HCT116 (cell line): ENCODE data around the gene KDM1B. TPM values are rescaled to one million over a fixed set of nuclear protein-coding genes. Genes with fewer than 3 reads are reported as not detected.

Experiments
- ATAC-seq: fragments of 200-7000 bp; cut with Tn5 transposase; 2 replicates; pipeline ENCODE4 v1.9.1; 2020; ENCODE audit warnings: mild to moderate bottlenecking, moderate library complexity
- BruUV-seq: library from RNA; stranded (reverse); fragments of 400-500 nt; replicated peaks from 2 replicates; lab custom pipeline; 2021; lab: Mats Ljungman, UMichigan
- CTCF ChIA-PET: fragments of 300-600 bp; sonication (Branson Sonifier 250); formaldehyde crosslinking; loops from one replicate; lab custom pipeline; 2021; ENCODE audit warnings: antibody characterized with exemption; lab: Charles Lee
- POLR2A ChIA-PET: fragments of 300-600, 350-600 bp; sonication (Branson Sonifier 250); formaldehyde crosslinking; loops from one replicate; lab custom pipeline; 2021; ENCODE audit warnings: antibody characterized with exemption; lab: Charles Lee
- RAD21 ChIA-PET, 2 experiments: fragments of 300-600 bp; sonication (Branson Sonifier 250); formaldehyde crosslinking; loops; one replicate each; lab custom pipeline; 2023; ENCODE audit warnings: low total read pairs in 2 of 2; ENCODE audit not compliant: uncharacterized antibody in 2 of 2, unreplicated experiment in 2 of 2, low non-redundant PET in 1 of 2; lab: Charles Lee
- DNase-seq: peaks from one replicate; pipeline ENCODE4 v3.0.0-alpha.2; 2010; ENCODE audit warnings: low read depth, low spot score
- H2AFZ ChIP-seq: fragments of 200-600 bp; shearing (Covaris generic), sonication (generic); 2 replicates; pipeline ENCODE4 v1.6.1; 2017; ENCODE audit warnings: low read depth, mixed run types, mixed read lengths, antibody characterized with exemption, low read length; ENCODE audit not compliant: poor library complexity, severe bottlenecking
- H3K27ac ChIP-seq: 2 replicates; pipeline ENCODE4 v1.5.1; 2012; ENCODE audit warnings: low read depth, low read length
- H3K27me3 ChIP-seq: fragments of 200-600 bp; sonication (generic); 2 replicates; pipeline ENCODE4 v1.6.1; 2016; ENCODE audit warnings: mixed run types, low read length, mixed read lengths; ENCODE audit not compliant: insufficient read depth
- H3K36me3 ChIP-seq, 2 experiments: fragments of 200-500 bp in 1 of 2; fragments of 200-600 bp in 1 of 2; sonication (Bioruptor generic) in 1 of 2; sonication (generic) in 1 of 2; 2 replicates each; pipeline versions ENCODE4 v1.5.1 to v1.6.1; 2014 to 2016; ENCODE audit warnings: low read length in 2 of 2, inconsistent platforms in 1 of 2, mixed read lengths in 1 of 2, mixed run types in 1 of 2; ENCODE audit not compliant: insufficient read depth in 2 of 2, control insufficient read depth in 1 of 2
- H3K4me1 ChIP-seq, 2 experiments: fragments of 200-600 bp in 1 of 2; sonication (generic) in 1 of 2; 2 replicates each; pipeline versions ENCODE4 v1.5.1 to v1.6.1; 2012 to 2017; ENCODE audit warnings: low read length in 2 of 2, inconsistent platforms in 1 of 2, mild to moderate bottlenecking in 1 of 2, mixed read lengths in 1 of 2, mixed run types in 1 of 2, moderate library complexity in 1 of 2; ENCODE audit not compliant: insufficient read depth in 2 of 2, control insufficient read depth in 1 of 2
- H3K4me2 ChIP-seq: fragments of 200-600 bp; sonication (generic); 2 replicates; pipeline ENCODE4 v1.6.1; 2017; ENCODE audit warnings: mixed run types, low read length, mixed read lengths
- H3K4me3 ChIP-seq, 2 experiments: fragments of 200-600 bp in 1 of 2; sonication (generic) in 1 of 2; replicated peaks in 1 of 2; 2 replicates each; pipeline ENCODE4 v1.5.1; 2011 to 2016; ENCODE audit warnings: low read length in 2 of 2, control low read depth in 1 of 2, low read depth in 1 of 2, mild to moderate bottlenecking in 1 of 2, mixed read lengths in 1 of 2, mixed run types in 1 of 2
- H3K79me2 ChIP-seq: fragments of 200-600 bp; sonication (generic); 2 replicates; pipeline ENCODE4 v1.6.1; 2017; ENCODE audit warnings: mild to moderate bottlenecking, mixed run types, low read length, moderate library complexity, mixed read lengths; ENCODE audit not compliant: insufficient read depth
- H3K9ac ChIP-seq: fragments of 200-600 bp; sonication (generic); 2 replicates; pipeline ENCODE4 v1.6.1; 2016; ENCODE audit warnings: low read length, mixed read lengths
- H3K9me2 ChIP-seq: fragments of 200-600 bp; sonication (generic), shearing (Covaris generic); 2 replicates; pipeline ENCODE4 v1.6.1; 2017; ENCODE audit warnings: mixed run types, mild to moderate bottlenecking, moderate library complexity; ENCODE audit not compliant: insufficient read depth
- H3K9me3 ChIP-seq, 2 experiments: fragments of 200-500 bp in 1 of 2; fragments of 200-600 bp in 1 of 2; sonication (Bioruptor generic) in 1 of 2; sonication (generic) in 1 of 2; 2 replicates each; pipeline ENCODE4 v1.6.1; 2014 to 2017; ENCODE audit warnings: low read length in 2 of 2, mixed read lengths in 2 of 2, inconsistent platforms in 1 of 2, low read depth in 1 of 2, mild to moderate bottlenecking in 1 of 2, mixed run types in 1 of 2, moderate library complexity in 1 of 2; ENCODE audit not compliant: control insufficient read depth in 1 of 2, insufficient read depth in 1 of 2
- H4K20me1 ChIP-seq: fragments of 200-600 bp; sonication (generic), shearing (Covaris generic); 2 replicates; pipeline ENCODE4 v1.6.1; 2017; ENCODE audit warnings: mixed run types, mild to moderate bottlenecking, moderate library complexity; ENCODE audit not compliant: insufficient read depth
- ATF3 ChIP-seq: IDR thresholded peaks from 2 replicates; pipeline ENCODE4 v1.6.1; 2012
- CBX3 ChIP-seq: IDR thresholded peaks from 2 replicates; pipeline ENCODE4 v1.6.1; 2012; ENCODE audit warnings: low read depth
- CTCF ChIP-seq, 3 experiments: fragments of 200-600 bp in 1 of 3; sonication (generic) in 1 of 3; IDR thresholded peaks in 2 of 3; conservative IDR thresholded peaks in 1 of 3; 2 replicates each; pipeline ENCODE4 v1.5.1; 2012 to 2017; ENCODE audit warnings: low read depth in 2 of 3, low read length in 2 of 3, antibody characterized with exemption in 1 of 3, borderline replicate concordance in 1 of 3, control low read depth in 1 of 3, mild to moderate bottlenecking in 1 of 3, mixed read lengths in 1 of 3, mixed run types in 1 of 3, moderate library complexity in 1 of 3; ENCODE audit not compliant: insufficient read depth in 1 of 3
- ELF1 ChIP-seq: IDR thresholded peaks from 2 replicates; pipeline ENCODE4 v1.6.1; 2012; ENCODE audit warnings: low read depth, borderline replicate concordance
- EZH2 ChIP-seq: fragments of 200-600 bp; sonication (generic); IDR thresholded peaks from 2 replicates; pipeline ENCODE4 v1.6.1; 2017; ENCODE audit warnings: antibody characterized with exemption, mixed run types
- POLR2A ChIP-seq: IDR thresholded peaks from 2 replicates; pipeline ENCODE4 v1.7.0; 2011; ENCODE audit warnings: borderline replicate concordance; ENCODE audit not compliant: insufficient read depth, insufficient read length; ENCODE audit errors: extremely low read depth
- YY1 ChIP-seq: IDR thresholded peaks from 2 replicates; pipeline ENCODE4 v1.6.1; 2011; ENCODE audit warnings: low read length, low read depth, moderate library complexity, mild to moderate bottlenecking; ENCODE audit not compliant: insufficient replicate concordance; ENCODE audit errors: extremely low read depth
- intact Hi-C: fragments of 100-400 bp; cut with micrococcal nuclease; formaldehyde crosslinking; loops from 2 replicates; pipeline ENCODE4 v1.10.0; 2022
- total RNA-seq: library from RNA; stranded (reverse); gene quantifications from one replicate; pipeline ENCODE4 v1.2.1, GENCODE V29; 2021; ENCODE audit not compliant: unreplicated experiment

KDM1B gene
- total RNA-seq, 1 experiment from 2014 or later = 24.5 TPM

- DNase-seq (no peak), ATAC-seq (no peak)
- no peaks in the 10 kb centered on the region for H4K20me1 ChIP-seq
- no peaks in the 10 kb centered on the region for H3K27me3 ChIP-seq
- CTCF ChIA-PET = no interaction called here
- no peaks in the 10 kb centered on the region for H3K9me2 ChIP-seq
- H3K27ac ChIP-seq = no peak overlapping the region
- no peak for TF ChIP-seq POLR2A
- no peak for TF ChIP-seq CBX3
- no peak for TF ChIP-seq CTCF (IDR thresholded peaks at IDR 0.05 in 2 of 3, conservative IDR thresholded peaks at IDR 0.05 in 1 of 3; ENCODE audit: borderline replicate concordance in 1 of 3, insufficient read depth in 1 of 3, low read depth in 2 of 3, low read length in 2 of 3)
- no peak for TF ChIP-seq ELF1
- no peak for TF ChIP-seq YY1
- TF ChIP-seq EZH2 = no peak
- no peaks in the 10 kb centered on the region for H3K9me3 ChIP-seq
- intact Hi-C loops = no loop called here
- RAD21 ChIA-PET = no interaction called here
- H3K4me1 ChIP-seq = no peaks in the 10 kb centered on the region
- H3K9ac ChIP-seq = no peak overlapping the region
- H3K4me2 ChIP-seq = no peak overlapping the region
- BruUV-seq = no TSS peak
- H3K36me3 ChIP-seq = no peaks in the 10 kb centered on the region
- POLR2A ChIA-PET = no interaction called here
- no peaks in the 10 kb centered on the region for H3K79me2 ChIP-seq
- no peak overlapping the region for H3K4me3 ChIP-seq
- H2AFZ ChIP-seq = no peak overlapping the region
These were observed 31.5 kb downstream of the KDM1B start for GRCh38 chr6:18186540-18187250.

GRCh38 chr6:18187701-18188100 lies 32.5 kb downstream of the KDM1B start:
- no peaks in the 10 kb centered on the region for H3K4me1 ChIP-seq
- BruUV-seq = no TSS peak
- H4K20me1 ChIP-seq = no peaks in the 10 kb centered on the region
- CTCF ChIA-PET = no interaction called here
- no peak for TF ChIP-seq ATF3
- TF ChIP-seq, all 23 proteins: peak for 0
- no peak overlapping the region for H3K27ac ChIP-seq
- H3K9me2 ChIP-seq = no peaks in the 10 kb centered on the region
- no peak overlapping the region for H2AFZ ChIP-seq
- DNase-seq (no peak), ATAC-seq (peak; percentile 55)
- H3K27me3 ChIP-seq = no peaks in the 10 kb centered on the region
- RAD21 ChIA-PET = no interaction called here
- intact Hi-C loops = no loop called here
- POLR2A ChIA-PET = interaction anchor here (0.6 kb wide), 1 partner anchor 18 kb away, joined by 3 read pairs; no protein-coding TSS in a partner anchor
- no peak overlapping the region for H3K4me2 ChIP-seq
- no peaks in the 10 kb centered on the region for H3K36me3 ChIP-seq
- no peak overlapping the region for H3K9ac ChIP-seq
- H3K9me3 ChIP-seq = no peaks in the 10 kb centered on the region
- H3K4me3 ChIP-seq = no peak overlapping the region
- no peaks in the 10 kb centered on the region for H3K79me2 ChIP-seq
